DMS153 (cell line): ENCODE measurements around the gene LRRC25.

ENCODE experiments used
- DNase-seq: peaks from one replicate; lab custom pipeline; 2025; lab: John Stamatoyannopoulos, UW

The LRRC25 gene

GRCh38 chr19:18345296-18345695, 52.1 kb downstream of the LRRC25 start:
- no peak for DNase-seq

GRCh38 chr19:18344582-18344950, 52.9 kb downstream of the LRRC25 start:
- DNase-seq: no peak

- no peak for DNase-seq
Observed at GRCh38 chr19:18342090-18342632, 55.3 kb downstream of the LRRC25 start.
